Coronary artery (tissue), 2 donors: ENCODE results near the gene ZBTB20.

Experiments
- DNase-seq: peaks from one replicate; pipeline ENCODE4 v3.0.0-alpha.2; 2017; ENCODE audit warnings: low spot score
- H3K27ac ChIP-seq, 2 donors: fragments of 200-600 bp; sonication (generic); one replicate each; pipeline ENCODE4 v1.5.1; 2016 to 2019
- H3K4me3 ChIP-seq: fragments of 200-600 bp; sonication (generic); 2 replicates; pipeline ENCODE4 v1.5.1; 2016; ENCODE audit warnings: mild to moderate bottlenecking, moderate library complexity
- TF ChIP-seq, protein P1 (sequence below): fragments of 200-600 bp; sonication (generic); IDR thresholded peaks from one replicate; pipeline ENCODE4 v1.5.1; 2019; ENCODE audit warnings: antibody characterized with exemption

ZBTB20 gene

DNA sequence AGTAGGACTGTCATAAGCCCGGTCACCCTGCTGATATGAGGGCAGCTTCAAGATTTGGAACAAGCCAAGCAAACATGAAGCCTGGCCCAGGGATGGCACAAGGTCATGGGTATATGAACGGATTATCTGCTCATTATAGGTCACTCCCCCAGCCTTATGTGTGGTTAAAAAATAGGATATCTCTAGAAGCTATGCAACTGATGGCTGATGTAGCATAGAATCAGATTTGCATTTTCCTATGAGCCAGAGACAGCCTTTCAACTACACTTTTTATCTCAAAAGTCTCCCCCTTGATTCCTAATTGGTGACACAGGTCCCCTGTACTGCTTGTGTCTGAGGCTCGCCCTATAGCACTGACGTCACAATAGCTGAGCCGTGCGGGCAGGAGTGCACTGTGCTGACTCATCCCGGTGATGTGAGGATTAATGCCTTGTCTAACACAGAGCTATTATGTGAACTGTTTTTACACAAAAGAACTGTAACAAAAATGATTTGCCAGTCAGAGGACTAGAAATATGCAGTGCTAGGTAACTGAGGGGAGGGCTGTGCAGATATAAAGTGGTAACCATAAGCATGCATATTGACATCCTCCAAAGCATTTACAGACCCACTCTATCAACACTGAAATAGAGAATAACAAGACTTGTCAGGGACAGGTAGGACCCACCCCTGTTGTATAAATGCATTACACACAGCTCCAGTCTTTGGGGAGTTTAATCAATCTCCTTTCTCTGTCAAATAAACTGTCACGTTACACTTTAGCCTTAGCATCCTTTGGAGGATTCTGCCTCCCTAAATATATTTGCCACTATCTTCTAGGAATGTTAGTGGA, 648.3 kb downstream of the ZBTB20 start:
- no peak overlapping the region for H3K4me3 ChIP-seq
- H3K27ac ChIP-seq: no peak overlapping the region
- no peak for DNase-seq
- TF ChIP-seq, protein P1, sequence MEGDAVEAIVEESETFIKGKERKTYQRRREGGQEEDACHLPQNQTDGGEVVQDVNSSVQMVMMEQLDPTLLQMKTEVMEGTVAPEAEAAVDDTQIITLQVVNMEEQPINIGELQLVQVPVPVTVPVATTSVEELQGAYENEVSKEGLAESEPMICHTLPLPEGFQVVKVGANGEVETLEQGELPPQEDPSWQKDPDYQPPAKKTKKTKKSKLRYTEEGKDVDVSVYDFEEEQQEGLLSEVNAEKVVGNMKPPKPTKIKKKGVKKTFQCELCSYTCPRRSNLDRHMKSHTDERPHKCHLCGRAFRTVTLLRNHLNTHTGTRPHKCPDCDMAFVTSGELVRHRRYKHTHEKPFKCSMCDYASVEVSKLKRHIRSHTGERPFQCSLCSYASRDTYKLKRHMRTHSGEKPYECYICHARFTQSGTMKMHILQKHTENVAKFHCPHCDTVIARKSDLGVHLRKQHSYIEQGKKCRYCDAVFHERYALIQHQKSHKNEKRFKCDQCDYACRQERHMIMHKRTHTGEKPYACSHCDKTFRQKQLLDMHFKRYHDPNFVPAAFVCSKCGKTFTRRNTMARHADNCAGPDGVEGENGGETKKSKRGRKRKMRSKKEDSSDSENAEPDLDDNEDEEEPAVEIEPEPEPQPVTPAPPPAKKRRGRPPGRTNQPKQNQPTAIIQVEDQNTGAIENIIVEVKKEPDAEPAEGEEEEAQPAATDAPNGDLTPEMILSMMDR: no peak

DNA sequence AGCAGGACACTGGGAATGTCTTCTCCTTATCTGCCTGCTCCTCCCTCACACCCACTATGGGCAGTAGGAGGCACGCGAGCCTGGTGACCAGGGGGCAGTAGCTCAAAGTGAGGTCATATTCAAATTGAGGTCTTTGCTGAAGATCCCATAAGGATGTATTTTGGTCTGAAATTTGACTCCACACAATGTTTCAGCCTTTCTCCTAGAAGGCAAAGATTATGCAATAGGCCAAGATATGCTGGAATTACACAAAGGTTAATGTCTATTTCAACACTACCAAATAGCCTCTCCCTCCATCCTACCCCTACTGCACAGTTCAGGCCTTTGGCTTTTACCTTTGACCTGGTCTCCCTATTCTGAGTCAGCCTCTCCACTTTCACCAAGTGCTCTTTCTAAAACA, 650.2 kb downstream of the ZBTB20 start:
- no peak for DNase-seq
- H3K27ac ChIP-seq: peak overlapping the region in 1 of 2 donors; percentile 20
- no peak overlapping the region for H3K4me3 ChIP-seq
- TF ChIP-seq, protein P1: no peak

DNA sequence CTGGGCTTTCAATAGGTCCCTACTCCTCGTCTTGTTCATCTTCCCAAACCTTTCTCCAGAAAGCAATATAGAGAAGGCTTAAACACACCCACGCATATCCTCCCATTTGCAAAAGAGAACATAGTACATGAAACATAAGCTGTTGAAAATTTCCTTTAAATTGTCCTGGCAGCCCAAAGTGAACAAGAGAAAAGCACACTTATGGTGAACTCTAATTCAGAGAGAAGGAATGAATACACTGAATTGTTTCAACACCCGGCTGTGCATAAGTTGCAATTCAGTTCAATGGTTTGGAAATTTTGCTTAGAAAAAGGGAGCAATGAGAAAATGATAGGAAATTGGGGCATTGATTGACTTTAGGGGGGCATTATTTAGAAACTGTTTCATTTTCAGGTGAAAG, 650.6 kb downstream of the ZBTB20 start:
- TF ChIP-seq, protein P1: no peak
- H3K4me3 ChIP-seq: no peak overlapping the region
- peak overlapping the region in 1 of 2 donors; percentile 20 for H3K27ac ChIP-seq
- DNase-seq: no peak

DNA sequence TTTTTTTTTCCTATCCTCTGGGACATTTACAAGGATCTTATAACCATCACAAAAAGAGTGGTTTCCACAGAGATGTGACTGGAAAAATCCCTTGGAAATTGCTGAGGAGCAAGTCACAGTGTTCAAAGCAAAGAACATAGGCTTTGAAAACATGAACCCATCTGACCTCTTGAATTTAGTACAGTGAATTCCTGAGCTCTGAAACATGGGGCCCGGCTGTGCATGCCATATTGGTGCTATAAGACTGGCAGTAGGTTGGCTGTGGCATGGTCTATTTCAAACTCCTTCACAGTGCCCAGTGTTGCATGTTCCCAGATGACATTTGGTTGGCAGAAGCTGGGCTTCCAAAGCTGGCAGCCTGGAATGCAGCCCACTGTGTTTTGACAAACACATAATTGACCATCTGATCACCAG, 651.1 kb downstream of the ZBTB20 start:
- Histone ChIP-seq H3K4me3 (no peak overlapping the region), H3K27ac (peak overlapping the region in 1 of 2 donors; percentile 20)

DNA sequence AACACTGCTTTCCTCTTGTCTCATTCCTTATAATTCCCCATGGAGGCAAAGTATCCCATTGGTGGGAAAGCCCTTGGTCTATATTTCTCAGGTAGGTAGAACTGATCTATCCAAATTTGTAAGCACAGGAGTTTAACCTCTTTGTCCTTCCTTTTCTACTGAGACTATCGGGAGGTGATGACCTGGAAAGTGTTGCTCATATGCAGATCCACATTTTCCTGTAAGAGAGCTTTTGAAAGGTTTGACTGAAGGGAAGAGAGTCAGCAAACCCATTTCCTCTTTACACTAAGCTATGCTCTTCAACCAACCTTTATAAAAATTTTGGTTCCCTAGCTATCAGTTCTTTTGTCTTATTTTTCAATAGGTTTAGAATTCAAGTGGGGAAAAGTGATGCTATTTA, 652.6 kb downstream of the ZBTB20 start:
- no peak overlapping the region for H3K27ac ChIP-seq
- DNase-seq: no peak
- TF ChIP-seq, protein P1: no peak
- H3K4me3 ChIP-seq: no peak overlapping the region

More for the DNA sequence above, 651.1 kb downstream of the ZBTB20 start:
- TF ChIP-seq, protein P1: no peak
- DNase-seq: no peak

DNA sequence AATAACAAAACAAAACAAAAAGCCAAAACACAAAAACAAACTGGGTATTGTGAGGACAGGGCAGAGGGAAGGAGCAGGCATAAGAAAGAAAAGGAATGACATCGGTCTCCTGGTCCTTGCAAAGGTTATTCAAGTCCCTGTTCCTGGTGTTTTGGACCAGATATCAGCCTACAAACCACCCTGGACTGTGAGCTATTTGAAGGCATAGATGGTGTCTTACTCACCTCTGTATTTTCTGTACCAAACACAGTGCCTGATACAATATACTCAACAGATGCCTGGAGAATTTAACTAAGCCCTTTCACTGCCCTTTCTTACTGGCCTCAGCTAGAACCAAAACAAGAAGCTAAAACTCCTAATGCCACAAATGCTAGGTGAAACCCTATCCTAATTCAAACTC, 656.3 kb downstream of the ZBTB20 start:
- H3K27ac ChIP-seq: no peak overlapping the region
- DNase-seq: no peak

More for the DNA sequence above, 656.3 kb downstream of the ZBTB20 start:
- no peak overlapping the region for H3K4me3 ChIP-seq
- TF ChIP-seq, protein P1: no peak
